ENCODE data around the gene KCTD5.
A peak's percentile ranks its signal among the peaks of the same experiment; 100 is the strongest.

Gene KCTD5

GRCh38 chr16:2734844-2735515 lies 52.7 kb downstream of the KCTD5 start:
- peak; percentile 52 for DNase-seq

GRCh38 chr16:2736476-2737237 lies 54.3 kb downstream of the KCTD5 start:
- DNase-seq: no peak

GRCh38 chr16:2737238-2737605 lies 54.9 kb downstream of the KCTD5 start:
- no peak for DNase-seq

GRCh38 chr16:2737895-2738418 lies 55.6 kb downstream of the KCTD5 start:
- DNase-seq: no peak

GRCh38 chr16:2738615-2739014 lies 56.3 kb downstream of the KCTD5 start:
- DNase-seq: no peak

GRCh38 chr16:2739625-2740430 lies 57.5 kb downstream of the KCTD5 start:
- DNase-seq: no peak

GRCh38 chr16:2740476-2740875 lies 58.2 kb downstream of the KCTD5 start:
- DNase-seq: no peak

GRCh38 chr16:2741168-2741567 lies 58.8 kb downstream of the KCTD5 start:
- no peak for DNase-seq

- no peak for DNase-seq
Observed at GRCh38 chr16:2742323-2743006, 60.1 kb downstream of the KCTD5 start.

GRCh38 chr16:2743007-2743810 lies 60.9 kb downstream of the KCTD5 start:
- no peak for DNase-seq

- no peak for DNase-seq
Observed at GRCh38 chr16:2744711-2745110, 62.4 kb downstream of the KCTD5 start.

GRCh38 chr16:2745116-2745890 lies 63.0 kb downstream of the KCTD5 start:
- no peak for DNase-seq

GRCh38 chr16:2745961-2746360 lies 63.6 kb downstream of the KCTD5 start:
- DNase-seq: no peak

- no peak for DNase-seq
Observed at GRCh38 chr16:2748757-2749455, 66.6 kb downstream of the KCTD5 start.

- no peak for DNase-seq
Observed at GRCh38 chr16:2749476-2749875, 67.2 kb downstream of the KCTD5 start.

- no peak for DNase-seq
Observed at GRCh38 chr16:2749936-2750335, 67.6 kb downstream of the KCTD5 start.

GRCh38 chr16:2751577-2752034 lies 69.3 kb downstream of the KCTD5 start:
- DNase-seq: no peak

GRCh38 chr16:2752035-2752849 lies 69.9 kb downstream of the KCTD5 start, which contains the start of gene SRRM2:
Gene SRRM2 (plus strand): TSS chr16:2752638. CDS start chr16:2756365, 3,727 bp downstream.
- peak; percentile 98 for DNase-seq

Data from inflammatory macrophage treated with lipopolysaccharide for 4 hours (primary cell).